HL-60 (cell line): ENCODE data around the gene CACNA2D3.

Source experiments
- DNase-seq, 2 experiments: peaks; one replicate each; pipeline ENCODE4 v3.0.0-alpha.2; 2010 to 2020; ENCODE audit warnings: low read depth in 1 of 2, low spot score in 1 of 2
- H3K27ac ChIP-seq: fragments of 250-450 bp; sonication (Bioruptor Pico); replicated peaks from 2 replicates; pipeline ENCODE4 v1.5.1; 2020; ENCODE audit warnings: mild to moderate bottlenecking, moderate library complexity
- H3K27me3 ChIP-seq: fragments of 250-450 bp; sonication (Bioruptor Pico); 2 replicates; pipeline ENCODE4 v1.5.1; 2021; ENCODE audit warnings: mild to moderate bottlenecking, moderate library complexity; ENCODE audit not compliant: insufficient read depth, poor library complexity, severe bottlenecking
- H3K4me3 ChIP-seq: replicated peaks from 2 replicates; pipeline ENCODE4 v1.5.1; 2011; ENCODE audit warnings: mild to moderate bottlenecking, control low read depth, low read length; ENCODE audit not compliant: insufficient read depth
- CTCF ChIP-seq: IDR thresholded peaks from one replicate; pipeline ENCODE4 v1.5.1; 2011; ENCODE audit warnings: low read length, control low read depth, inconsistent platforms; ENCODE audit not compliant: insufficient read depth
- GABPA ChIP-seq: IDR thresholded peaks from 2 replicates; pipeline ENCODE4 v1.6.1; 2012; ENCODE audit warnings: low read depth
- POLR2AphosphoS5 ChIP-seq: IDR thresholded peaks from 2 replicates; pipeline ENCODE4 v1.6.1; 2012; ENCODE audit warnings: low read depth
- REST ChIP-seq: IDR thresholded peaks from 2 replicates; pipeline ENCODE4 v1.6.1; 2012; ENCODE audit warnings: low read depth; ENCODE audit not compliant: insufficient replicate concordance
- SPI1 ChIP-seq: IDR thresholded peaks from 2 replicates; pipeline ENCODE4 v1.6.1; 2012; ENCODE audit warnings: low read depth, mild to moderate bottlenecking, borderline replicate concordance

The CACNA2D3 gene

GRCh38 chr3:54858093-54858785 lies 735.9 kb downstream of the CACNA2D3 start:
- no peak for TF ChIP-seq CTCF
- no peak for TF ChIP-seq POLR2AphosphoS5
- no peak for TF ChIP-seq SPI1
- no peak for TF ChIP-seq REST
- TF ChIP-seq GABPA = no peak
- Histone ChIP-seq H3K4me3 (no peak overlapping the region), H3K27ac (no peak overlapping the region), H3K27me3 (no peaks in the 10 kb centered on the region)
- DNase-seq = no peak

- Histone ChIP-seq H3K27ac (no peak overlapping the region), H3K4me3 (no peak overlapping the region), H3K27me3 (no peaks in the 10 kb centered on the region)
- TF ChIP-seq CTCF (no peak), REST (no peak), SPI1 (no peak), POLR2AphosphoS5 (no peak), GABPA (no peak)
- DNase-seq = no peak
Measured at GRCh38 chr3:54859184-54859583, 736.8 kb downstream of the CACNA2D3 start.

- H3K27ac ChIP-seq = no peak overlapping the region
- TF ChIP-seq GABPA (no peak), CTCF (no peak), REST (no peak), POLR2AphosphoS5 (no peak), SPI1 (no peak)
- H3K27me3 ChIP-seq = no peaks in the 10 kb centered on the region
- DNase-seq = no peak
- H3K4me3 ChIP-seq = no peak overlapping the region
Measured at GRCh38 chr3:54861248-54862067, 739.1 kb downstream of the CACNA2D3 start.
